ENCODE data around the gene COL13A1.

Gene COL13A1

DNA sequence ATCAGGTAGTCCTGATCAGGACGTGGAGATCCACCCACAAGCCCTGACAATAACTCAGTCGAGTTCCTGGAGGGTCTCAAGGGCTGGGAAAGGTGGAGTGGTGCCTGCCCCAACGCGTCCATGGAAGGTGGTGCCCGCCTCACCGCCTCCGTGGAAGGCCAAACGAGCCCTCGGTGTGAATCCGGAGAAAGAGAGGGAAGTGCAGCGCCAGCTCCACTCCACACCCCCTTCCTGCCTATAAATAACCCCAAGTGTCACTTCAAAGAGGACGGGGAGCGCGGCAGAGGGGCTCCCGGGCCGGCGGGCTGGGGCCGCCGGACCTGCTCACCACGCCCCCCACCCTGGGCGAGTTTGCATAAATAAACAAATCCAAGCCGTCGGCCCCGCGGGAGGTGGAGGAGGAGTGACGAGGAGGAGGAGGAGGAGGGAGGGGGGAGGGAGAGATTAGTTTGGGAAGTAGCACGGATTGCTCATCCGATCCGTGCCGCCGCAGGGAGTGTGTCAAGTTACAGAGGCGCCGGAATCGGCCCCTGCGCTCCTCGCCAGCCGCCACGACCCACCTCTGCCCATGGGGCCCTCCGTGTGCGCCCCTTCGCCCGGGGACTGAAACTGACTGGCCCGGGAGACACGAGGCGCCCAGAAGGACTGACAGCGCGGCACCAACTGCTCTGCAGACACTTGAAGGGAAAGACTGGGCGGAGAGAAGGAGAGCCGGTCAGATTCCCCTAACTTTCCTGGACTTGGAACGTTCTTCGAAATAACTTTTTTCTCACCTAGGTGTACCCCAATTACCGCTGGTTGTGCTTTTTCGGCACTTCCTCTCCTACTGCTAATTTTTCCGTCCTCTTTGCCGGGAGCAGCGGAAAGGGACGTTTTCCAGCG lies at the start of gene COL13A1:
COL13A1 (plus strand) TSS at position 473 of the 882 bp plus-strand sequence. CDS start 518 bp downstream, outside the sequence.
- DNase-seq = no peak

DNA sequence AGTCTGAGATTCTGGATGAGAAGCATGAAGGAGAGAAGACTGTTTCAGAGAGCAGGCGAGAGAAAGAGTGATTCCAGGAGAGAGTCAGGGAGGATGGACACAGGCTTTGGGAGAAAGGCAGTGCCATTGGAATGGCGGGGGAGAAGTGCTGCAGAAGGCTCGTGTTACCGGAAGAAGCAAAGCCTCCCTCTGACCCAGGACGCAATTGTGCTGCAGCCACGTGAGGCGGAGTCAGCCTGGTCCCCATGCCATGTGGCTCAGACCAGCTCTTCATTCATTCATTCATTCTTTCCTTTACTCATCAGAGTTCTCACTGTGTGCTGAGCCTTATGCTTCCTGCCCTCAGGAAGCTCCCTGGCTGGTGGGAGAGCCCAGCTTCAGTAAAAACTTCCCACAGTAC lies 49.2 kb upstream of the COL13A1 start:
- no peak for DNase-seq

DNA sequence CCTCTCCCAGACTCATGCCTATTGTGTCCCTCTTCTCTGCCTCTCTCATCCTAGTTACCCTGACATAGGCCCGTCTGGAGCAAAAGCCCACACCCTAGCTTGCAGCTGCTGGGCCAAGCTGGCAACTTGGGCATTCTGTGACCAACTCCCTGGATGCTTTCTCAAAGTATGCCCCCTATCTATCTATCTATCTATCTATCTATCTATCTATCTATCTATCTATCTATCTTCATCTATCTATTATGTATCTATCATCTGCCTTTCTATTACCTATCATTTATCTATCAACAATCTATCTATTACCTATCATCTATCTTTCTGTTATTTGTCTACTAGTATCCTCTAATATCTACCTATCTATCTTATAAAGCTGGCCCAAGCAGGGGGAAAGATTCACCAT lies 45.4 kb upstream of the COL13A1 start:
- DNase-seq = no peak

DNA sequence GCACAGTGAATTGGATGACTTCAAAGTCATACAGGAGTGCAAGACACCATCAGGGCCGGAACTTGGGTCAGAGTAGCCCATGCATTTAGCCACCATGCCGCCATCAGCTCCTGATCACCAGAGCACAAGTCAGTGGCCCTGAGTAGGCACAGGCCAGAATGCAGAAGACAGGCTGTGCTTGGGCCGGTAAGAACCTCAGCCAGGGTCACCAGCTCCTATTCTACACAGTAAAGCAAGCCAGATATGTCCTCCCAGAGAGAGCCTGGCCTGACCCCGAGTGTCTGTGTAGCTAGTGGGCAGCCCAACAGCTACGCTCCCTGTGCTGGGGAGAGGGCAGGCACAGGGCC lies 44.5 kb upstream of the COL13A1 start:
- DNase-seq = no peak

DNA sequence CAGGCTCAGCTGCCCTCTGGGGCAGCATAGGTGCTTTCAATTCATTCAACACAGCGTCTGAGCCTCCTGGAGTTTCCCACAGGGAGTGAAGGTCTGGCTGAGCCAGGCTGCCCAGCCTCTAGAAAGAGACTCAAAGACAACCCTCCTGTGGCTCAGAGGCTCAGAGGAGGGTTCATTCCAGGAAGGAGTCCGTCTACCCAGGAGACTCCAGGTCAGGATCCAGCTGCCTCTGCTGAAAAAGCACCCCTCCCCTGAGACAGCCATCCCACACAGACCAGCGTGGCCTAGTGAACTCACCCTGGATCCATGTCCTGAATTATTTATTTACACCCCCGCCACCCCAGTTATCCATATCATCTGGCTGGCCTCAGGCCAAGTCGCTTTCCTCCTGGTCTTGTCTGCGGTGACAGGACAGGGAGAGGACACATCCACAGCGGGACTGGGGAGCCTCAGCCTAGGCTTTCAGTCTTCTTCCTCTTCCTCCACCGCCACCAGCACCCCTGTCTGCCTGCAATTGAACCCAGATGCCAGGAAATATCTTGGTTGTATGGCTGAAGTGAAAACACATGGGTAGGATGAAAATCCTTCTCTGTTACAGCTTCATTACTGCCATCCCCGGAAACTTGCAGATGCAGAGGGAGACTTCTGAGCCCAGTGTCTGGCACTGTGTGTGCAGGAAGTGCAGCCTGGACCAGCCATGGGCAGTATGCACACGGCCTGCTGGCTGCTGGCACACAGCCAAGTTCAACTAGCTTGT lies 44.0 kb upstream of the COL13A1 start:
- DNase-seq = no peak

DNA sequence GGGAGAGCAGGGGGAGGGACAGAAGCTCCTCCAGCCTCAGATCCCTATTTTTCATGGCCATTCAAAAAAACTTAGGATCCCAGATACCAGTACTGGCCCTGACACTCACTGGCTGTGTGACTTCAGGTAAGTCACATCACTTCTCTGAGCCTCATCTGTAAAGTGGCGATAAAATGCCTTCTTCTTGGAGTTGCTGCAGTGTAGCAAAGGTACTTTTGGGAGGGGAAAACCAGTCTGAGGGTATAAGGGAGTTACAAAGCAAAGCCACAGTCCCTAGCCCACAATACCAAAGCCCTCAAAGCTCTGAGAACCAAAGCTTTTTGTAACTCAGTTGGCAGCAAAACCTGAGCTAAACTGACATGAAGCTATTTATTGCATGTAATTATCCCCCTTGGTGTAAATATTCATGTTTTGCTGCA lies 43.4 kb upstream of the COL13A1 start:
- no peak for DNase-seq

DNA sequence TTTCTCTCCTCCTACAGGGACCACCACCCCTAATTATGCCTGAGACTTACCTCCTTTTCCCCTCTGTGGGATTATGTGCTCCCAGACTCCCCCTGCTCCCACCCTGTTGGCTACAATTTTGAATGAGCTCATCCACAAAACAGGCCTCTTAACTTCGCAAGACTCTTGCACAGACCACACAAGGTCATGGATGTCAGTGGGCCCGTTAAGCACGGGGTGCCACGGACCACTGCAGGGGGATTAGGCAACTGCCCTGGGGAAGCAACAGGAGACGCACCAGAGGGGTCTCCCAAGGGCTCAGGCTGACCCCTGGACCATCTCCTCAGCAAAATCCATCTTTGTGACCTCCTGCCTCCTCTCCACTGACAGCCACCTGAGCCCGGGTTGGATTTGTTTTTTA lies 42.1 kb upstream of the COL13A1 start:
- no peak for DNase-seq

DNA sequence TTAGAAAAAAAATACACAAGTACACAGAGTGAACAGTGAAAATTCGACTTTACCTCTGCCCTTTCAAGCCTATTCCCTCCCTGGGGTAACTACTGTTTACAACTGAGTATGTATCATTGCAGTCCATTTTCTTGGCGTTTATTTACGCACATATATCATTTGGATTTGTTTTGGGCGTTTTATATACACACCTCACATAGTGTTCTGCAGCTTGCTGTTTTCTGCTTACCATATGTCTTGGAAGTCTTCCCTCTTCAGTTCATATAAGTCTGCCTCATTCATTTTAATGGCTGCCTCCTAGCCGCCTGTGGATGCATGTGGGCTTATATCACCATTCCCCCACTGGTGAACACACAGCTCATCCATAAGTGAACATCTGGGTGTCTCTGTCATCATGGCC lies 41.6 kb upstream of the COL13A1 start:
- no peak for DNase-seq

DNA sequence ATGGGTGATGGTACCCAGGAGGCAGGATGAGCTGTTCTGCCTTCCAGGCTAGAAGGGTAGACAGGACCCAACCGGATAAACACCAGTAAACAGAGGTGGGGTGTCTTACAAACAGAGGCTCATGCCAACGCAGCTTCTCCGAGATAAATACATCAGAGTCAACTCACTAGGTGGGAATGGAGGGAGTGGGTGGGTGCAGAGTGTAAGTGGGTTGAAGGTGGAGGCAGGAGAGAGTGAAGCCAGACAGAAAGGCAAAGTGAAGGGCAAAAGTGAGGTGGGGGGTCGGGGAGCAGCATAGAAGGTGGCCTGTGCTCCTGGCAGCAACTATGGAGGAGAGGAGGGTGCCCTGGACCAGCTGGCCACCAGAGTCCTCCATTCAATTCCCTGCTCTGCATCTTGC lies 40.4 kb upstream of the COL13A1 start:
- no peak for DNase-seq

DNA sequence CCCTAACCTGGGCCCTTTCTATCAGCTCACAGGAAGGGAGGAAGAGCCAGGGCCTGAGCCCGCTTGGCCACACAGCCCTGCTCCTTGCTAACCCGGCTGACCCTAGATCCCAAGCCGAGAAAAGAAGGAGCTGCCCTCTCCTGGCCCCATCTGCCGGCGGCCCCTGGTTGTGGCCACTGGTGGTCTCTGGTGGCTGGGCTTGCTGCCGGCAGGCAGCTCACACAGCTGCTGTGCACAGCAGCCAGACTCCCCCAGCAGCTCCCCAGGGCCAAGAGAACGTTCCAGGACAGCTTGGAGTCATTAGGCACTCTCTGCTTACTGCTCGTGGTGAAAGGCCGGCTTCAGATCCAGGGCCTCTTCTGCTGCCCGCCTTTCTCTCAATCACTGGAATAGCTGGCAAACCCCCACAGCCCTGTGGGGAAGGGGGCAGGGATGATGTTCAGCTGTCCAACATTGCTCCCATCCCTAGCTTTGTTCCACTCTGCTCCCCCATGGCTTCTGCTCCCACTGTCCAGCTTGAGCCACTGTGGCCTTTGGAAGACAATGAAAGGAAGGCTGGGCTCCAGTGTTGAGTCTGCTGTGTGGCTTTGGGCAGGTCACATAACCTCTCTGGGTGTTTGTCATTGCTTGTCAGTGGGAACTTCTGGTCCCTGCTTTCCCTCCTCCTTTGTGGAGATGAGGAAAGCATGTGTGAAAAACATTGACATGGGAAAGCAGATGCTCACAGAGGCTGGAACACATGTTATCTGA lies 35.4 kb upstream of the COL13A1 start:
- no peak for DNase-seq

DNA sequence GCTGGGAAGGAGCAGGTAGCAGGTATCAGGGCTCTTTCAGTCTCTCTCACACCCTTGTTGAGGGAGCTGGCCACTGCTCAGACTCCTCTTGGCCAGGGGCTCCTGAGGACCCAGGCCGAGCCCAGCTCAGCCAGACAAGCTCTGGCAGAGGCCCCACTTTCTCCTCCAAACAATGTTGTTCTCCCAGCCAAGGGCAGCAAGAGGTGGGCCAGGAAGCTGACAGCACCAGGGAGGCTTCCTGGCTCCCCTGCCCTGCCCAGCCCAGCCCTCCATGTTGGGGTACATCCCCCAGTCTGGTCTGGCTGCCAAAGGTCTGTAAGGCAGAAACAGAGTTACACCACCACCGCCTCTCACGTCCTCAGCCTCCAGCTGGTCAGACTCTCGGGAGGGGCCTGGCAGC lies 33.9 kb upstream of the COL13A1 start:
- no peak for DNase-seq

DNA sequence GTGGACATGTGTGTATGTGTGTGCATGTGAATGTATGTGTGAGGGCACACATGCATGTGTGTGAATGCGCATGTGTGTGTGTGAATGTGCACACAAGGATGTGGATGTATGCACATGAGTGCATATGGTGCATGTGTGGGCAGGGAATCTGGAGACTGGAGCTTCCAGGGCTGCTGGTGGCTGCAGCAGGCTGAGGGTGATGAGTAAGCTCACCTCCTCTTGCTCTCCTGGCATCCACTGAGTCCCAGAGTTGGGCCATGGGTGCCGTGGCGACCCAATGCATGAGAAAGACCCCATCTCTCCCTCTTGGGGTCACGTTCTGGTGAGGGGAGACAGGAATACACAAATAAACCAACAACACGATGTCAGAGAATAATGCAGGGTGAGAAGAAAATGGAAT lies 33.3 kb upstream of the COL13A1 start:
- DNase-seq = no peak

DNA sequence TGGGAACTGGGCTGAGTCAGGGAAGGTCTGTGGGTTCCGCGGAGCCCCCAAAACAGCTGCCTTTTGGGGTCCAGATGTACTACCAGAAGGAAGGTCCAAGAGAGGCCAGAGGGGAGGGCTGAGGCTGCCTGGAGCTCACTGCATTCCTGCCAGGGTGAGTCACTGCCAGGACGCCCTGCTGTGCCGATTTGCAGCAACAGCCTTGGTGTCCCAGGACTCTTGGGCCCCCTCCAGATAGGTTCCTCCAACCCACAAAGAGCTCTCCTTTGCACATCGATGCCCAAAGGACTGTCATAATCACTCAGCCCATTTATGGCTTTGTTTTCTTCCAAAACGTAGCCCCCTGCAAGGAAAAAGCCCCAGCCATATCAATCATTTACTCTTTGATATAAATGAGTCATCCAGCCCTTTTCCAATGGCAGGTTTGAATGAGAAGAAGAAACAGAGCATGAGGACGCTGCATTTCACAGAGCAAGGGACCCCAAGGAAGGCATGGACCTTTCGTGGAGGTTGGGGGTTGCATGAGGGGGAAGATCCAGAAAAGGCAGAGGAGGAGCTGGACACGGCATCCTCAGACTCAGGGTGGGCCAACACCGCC lies 32.2 kb upstream of the COL13A1 start:
- DNase-seq = no peak

DNA sequence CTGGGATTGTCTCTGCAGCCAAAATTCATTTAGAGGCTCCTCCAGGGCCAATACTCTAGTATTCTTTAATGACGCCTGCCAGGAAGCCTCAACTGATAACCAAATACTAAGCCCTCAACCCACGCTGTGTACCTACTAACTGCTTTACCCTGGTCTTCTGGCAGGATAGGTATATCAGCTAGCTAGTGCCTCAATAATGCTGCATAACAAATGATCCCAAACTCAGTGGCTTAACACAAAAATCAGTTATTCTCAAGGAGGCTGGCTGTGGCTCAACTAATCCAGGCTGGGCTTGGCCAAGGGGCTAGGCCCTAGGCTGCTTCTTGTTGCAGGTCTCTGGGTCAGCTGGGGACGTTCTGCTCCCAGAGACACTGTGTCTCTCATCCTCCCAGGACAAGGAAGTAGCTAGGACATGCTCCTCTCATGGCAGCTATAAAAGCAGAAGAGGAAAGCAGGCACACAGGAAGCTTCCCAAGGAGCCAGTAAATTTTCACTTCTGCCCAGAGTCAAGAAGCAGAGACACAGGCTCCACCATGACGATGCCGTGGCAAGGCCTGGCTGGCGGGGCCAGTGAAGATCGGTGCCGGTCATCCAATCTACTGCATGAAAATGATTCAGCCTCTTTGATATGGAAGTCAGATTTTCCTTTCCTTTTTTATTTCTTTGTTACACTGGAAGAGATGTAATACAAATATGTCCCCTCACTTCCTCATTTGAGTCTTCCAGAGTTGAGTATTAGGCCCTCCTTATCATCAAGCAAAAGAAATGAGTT lies 28.6 kb upstream of the COL13A1 start:
- no peak for DNase-seq

DNA sequence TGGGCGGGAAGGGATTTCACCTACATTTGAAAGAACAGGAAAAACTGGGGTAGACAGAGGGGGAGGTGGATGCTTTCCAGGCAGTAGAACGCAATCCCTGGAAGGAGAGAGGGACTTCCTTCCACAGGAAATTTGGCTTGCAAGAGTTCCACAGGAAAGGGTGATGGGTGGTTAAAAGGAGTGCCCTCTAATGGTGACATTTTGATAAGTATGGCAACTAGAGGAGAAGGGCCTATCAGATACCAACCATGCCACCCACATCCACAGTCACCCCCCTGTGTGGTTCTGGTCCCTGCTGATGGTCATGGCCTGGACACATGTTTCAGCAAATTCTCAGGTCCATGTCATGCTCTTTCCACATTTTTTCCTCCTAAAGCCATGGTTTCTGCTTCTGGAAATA lies 27.1 kb upstream of the COL13A1 start:
- no peak for DNase-seq

DNA sequence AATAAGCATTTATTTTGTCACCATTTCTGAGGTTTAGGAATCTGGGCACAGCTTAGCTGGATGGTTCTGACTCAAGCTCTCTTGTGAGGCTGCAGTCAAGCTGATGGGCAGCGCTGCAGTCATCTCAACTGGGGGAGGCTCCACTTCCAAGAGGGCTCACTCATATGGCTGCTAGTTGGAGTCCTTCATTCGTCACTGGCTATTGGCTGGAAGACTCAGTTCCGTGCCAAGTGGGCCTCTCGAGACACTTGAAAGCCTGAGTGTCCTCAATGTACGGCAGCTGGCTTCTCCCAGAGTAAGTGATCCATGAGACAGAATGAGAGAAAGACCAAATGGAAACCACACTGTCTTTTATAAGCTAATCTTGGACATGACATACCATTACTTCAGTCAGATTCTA lies 21.6 kb upstream of the COL13A1 start:
- no peak for DNase-seq

DNA sequence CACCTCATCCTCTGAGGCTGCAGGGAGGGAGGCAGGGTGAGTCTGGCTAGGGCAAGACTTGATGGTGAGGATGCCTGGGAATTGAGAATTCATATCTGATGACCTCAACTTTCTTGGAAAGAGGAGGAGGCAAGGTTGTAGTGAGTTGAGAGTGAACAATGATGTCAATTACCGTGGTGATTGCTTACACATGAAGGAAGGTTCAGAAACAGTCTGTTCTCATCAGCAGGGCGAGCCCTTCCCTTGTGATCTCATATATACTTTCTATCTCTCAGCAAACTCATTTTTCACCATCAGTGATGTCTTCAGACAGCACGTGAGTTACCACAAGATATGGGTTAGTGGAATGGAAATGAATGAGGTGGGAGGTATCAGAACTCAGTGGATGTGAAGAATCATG lies 20.1 kb upstream of the COL13A1 start:
- DNase-seq = no peak

DNA sequence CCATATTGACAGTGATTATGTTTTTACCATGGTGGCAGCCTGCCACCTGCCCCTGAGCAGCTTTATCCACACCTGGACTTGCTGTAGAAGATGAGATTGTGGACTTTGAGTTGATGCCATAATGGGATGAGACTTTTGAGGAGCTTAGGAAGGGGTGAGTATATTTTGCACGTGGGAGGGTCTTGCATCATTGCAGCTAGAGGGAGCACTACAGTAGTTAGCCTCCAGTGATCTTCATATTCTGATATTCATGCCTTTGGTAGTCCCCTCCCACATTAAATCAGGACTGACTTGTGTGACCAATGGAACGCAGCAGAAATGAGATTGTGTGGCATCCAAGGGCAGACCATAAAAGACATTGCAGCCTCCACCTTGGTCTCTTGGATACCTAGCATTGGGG lies 18.2 kb upstream of the COL13A1 start:
- DNase-seq = no peak

DNA sequence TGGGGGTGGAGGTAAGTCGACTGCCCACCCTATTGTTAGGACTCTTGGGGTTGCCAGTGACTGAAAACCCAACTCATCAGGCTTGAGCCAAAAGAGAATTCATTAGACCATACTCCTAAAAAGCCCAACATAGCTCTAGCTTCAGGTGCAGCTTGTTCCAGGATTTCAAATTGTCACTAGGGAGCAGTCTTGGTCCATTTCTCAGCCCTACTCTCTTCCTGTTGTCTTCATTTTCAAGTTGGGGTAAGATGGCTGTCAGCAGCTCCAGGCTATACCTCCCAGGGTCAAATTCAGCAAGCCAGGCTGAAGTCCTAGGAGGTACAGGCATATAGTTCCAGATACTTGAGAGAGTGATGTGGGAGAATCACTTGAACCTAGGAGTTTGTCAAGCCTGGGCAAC lies 14.9 kb upstream of the COL13A1 start:
- DNase-seq = no peak

DNA sequence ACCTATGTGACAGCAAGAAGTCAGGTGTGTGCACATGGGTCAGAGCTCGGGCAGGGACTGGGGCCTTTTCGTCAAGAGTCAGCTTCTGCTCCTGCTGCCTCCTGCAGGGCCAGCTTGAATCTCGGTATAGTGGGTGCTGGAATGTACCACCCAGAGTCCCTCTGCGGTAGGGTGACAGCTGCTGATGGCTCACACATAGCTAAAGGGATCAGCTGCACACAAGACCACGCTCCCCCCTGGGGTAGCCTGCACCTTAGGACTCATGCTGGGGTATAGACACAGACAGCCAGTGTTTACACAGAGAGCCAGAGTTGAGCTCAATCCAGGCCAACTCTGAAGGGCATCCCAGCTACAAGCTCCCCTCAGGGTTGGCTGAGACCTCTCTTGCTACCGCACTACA lies 14.0 kb upstream of the COL13A1 start:
- no peak for DNase-seq

DNA sequence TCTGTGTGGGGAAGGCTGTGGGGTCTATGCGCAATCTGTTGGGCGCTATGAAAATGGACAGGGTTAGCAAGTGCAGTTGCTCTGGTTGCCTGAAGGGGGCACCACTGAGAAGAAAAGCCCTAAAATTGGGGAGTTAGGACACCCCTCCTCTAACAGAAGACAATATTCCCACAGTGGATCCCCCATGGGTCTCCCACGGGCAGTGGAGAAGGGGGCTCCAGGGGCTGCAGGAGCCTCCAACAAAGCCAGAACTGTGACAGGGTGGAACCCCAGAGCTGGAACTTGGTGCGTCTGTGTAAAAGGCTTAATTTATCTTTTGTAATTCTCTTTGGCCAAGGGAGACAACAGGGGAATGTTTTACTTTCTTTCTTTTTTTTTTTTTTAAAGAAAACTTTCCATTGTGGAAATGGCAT lies 12.5 kb upstream of the COL13A1 start:
- DNase-seq = no peak

DNA sequence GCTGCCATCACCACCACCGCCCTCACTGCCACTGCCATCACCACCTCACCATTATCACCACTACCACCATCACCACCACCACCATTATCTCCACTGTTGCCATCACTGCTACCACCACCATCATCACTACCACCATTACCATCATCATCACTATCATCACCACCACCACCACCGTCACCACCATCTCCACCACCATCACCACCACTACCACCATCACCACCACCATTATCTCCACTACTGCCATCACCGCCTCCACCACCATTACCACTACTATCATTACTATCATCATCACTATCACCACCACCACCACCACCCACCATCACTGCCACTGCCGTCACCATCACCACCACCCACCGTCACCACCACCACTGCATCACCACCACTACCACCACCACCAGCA lies 9.9 kb upstream of the COL13A1 start:
- DNase-seq = no peak

DNA sequence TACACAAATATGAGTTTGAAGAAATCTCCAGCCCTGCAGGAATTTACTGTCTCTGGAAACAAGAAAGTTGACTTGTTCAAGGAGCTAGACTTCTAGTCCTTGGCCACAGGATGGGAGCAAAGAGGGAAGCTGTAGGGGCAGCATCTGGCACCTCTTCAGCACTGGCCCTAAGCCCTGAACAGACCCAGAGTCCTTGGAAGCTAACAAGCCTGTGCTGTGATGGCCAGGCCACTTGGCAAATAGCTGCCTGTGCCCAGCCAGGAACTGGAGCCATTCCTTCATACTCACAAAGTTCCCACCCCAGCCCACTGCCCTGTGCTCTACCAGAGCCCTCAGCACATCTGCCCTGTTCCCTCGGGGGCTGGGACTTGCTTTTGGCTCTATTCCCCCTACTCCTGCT lies 9.4 kb upstream of the COL13A1 start:
- DNase-seq = no peak
